A204.1 (cell line): ENCODE results near the gene CFAP210.
"Not testable (repeated sequence)": the region's sequence is repeated elsewhere in the genome, so short reads cannot be mapped to it uniquely, and the experiment has no call there.

Experiments used
- FAIRE-seq: peaks from 2 replicates; lab custom pipeline; 2012; peaks lifted over from hg19 to GRCh38; lab: Jason Lieb, UNC

The CFAP210 gene

GRCh38 chr2:169712791-169713227, 18.6 kb upstream of the CFAP210 start:
- no peak for FAIRE-seq

GRCh38 chr2:169711751-169712509, 17.7 kb upstream of the CFAP210 start:
- FAIRE-seq, result no peak

- no peak for FAIRE-seq
Measured at GRCh38 chr2:169709981-169710380, 15.8 kb upstream of the CFAP210 start.

- no peak for FAIRE-seq
Measured at GRCh38 chr2:169709331-169709730, 15.1 kb upstream of the CFAP210 start.

GRCh38 chr2:169707626-169708025, 13.4 kb upstream of the CFAP210 start:
- FAIRE-seq, result no peak

- no peak for FAIRE-seq
Measured at GRCh38 chr2:169705927-169706326, 11.7 kb upstream of the CFAP210 start.

DNA sequence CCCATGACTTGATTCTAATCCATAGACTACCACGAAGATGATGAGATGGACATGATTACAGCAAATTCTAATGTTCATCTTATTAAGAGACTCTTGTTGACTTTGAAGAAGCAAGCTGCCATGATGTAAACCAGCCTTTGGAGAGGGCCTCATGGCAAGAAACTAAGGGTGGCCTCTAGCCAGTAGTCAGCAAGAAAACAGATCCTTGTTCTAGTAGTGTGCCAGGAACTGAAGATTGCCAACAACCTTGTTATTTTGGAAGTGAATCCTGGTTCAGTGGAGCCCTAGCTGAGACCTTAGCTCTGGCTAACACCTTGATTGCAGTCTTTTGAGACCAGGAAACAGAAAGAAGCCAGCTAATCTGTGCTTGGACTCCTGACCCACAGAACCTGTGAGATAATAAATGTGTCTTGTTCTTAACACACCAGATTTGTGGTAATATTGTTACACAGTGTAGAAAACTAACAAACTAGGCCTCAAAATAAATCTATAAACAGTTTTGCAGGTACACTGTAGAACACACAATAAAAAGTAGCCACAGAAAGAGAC, 10.0 kb upstream of the CFAP210 start:
- FAIRE-seq, result no peak

DNA sequence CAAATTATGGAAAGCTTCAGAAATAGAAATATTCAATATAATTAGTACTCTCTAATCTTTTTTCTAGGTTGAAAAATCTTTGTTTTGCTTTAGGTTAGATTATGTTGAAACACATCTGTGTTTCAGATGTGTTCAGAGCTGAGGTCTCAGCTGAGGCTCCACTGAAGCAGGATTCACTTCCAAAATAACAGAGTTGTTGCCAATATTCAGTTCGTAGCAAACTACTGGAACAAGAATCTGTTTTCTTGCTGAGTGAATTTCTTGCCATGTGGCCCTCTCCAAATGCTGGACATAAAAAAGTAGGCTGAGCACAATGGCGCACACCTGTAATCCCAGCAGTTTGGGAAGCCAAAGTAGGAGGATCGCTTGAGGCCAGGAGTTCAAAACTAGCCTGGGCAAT, 8.8 kb upstream of the CFAP210 start:
- no peak for FAIRE-seq

GRCh38 chr2:169699173-169699572, 5.0 kb upstream of the CFAP210 start:
- not testable (repeated sequence) for FAIRE-seq

DNA sequence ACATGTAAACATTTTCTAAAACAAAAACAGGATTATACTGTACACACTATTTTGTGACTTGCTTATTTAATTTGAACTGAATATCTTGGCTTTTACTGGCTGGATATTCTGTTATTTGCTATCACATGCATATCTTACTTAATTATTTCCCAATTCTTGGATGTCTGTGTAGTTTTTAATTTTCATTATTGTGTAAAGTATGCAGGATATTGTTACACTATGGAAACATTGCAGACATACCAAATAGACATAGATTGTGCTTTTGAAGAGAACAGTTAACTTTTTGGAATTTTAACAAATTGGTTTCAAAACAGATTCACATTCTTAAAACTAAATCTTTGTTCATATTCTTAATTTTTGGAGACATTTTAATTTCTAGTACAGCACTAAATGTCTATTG, 2.2 kb upstream of the CFAP210 start:
- no peak for FAIRE-seq

- no peak for FAIRE-seq
Measured at GRCh38 chr2:169694894-169695260, 672 bp upstream of the CFAP210 start.

DNA sequence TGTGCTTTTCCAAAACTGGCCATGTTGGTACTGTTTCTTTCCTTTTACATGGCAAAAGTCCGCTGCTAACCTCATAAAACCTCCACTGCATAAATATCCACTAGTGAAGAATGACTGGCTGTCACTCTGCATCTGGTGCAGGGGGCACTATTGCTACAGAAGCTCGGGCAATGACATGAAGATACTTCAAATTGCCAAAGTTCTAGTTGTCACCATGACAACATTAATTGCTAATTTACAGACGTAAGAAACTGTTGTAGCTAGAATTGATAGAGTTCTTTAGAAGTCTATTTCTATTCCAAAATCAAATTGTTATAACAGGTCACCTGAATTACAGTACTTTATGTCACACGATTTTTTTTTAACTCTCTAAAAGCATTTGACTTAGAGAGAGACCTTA, 845 bp downstream of the CFAP210 start:
- no peak for FAIRE-seq

GRCh38 chr2:169692718-169693117, 1.5 kb downstream of the CFAP210 start:
- no peak for FAIRE-seq

DNA sequence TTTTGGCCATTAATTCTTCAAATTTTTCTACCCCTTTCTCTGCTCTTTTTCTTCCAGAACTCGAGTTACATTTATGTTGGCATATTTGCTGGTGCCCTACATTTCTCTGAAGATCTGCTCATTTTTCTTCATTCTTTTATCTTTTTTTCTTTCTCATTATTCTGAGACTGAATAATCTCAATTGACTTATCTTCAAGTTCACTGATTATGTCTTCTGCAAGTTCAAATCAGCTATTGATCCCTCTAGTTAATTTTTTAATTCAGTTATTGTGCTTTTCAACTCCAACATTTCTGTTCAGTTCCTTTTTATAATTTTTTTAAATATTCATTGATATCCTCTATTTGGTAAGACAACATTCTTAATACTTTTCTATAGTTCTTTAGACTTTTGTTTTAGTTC, 3.2 kb downstream of the CFAP210 start:
- no peak for FAIRE-seq

- not testable (repeated sequence) for FAIRE-seq
Measured at GRCh38 chr2:169687943-169688342, 6.3 kb downstream of the CFAP210 start.

GRCh38 chr2:169686825-169687224, 7.4 kb downstream of the CFAP210 start:
- not testable (repeated sequence) for FAIRE-seq

DNA sequence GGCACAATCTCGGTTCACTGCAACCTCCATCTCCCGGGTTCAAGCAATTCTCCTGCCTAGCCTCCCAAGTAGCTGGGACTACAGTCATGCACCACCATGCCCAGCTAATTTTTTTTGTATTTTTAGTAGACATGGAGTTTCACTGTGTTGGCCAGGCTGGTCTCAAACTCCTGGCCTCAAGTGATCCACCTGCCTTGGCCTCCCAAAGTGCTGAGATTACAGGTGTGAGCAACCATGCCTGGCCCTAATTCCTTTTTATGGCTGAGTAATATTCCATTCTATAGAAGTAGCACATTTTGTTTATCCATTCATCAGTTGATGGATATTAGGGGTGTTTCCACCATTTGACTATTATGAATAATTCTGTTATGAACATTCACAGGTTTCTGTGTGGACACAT, 9.5 kb downstream of the CFAP210 start:
- FAIRE-seq, result not testable (repeated sequence)

GRCh38 chr2:169684135-169684565, 10.1 kb downstream of the CFAP210 start:
- no peak for FAIRE-seq

GRCh38 chr2:169683425-169684134, 10.6 kb downstream of the CFAP210 start:
- FAIRE-seq, result no peak

- no peak for FAIRE-seq
Measured at GRCh38 chr2:169683054-169683424, 11.2 kb downstream of the CFAP210 start.

- FAIRE-seq, result no peak
Measured at GRCh38 chr2:169676850-169677249, 17.4 kb downstream of the CFAP210 start.

DNA sequence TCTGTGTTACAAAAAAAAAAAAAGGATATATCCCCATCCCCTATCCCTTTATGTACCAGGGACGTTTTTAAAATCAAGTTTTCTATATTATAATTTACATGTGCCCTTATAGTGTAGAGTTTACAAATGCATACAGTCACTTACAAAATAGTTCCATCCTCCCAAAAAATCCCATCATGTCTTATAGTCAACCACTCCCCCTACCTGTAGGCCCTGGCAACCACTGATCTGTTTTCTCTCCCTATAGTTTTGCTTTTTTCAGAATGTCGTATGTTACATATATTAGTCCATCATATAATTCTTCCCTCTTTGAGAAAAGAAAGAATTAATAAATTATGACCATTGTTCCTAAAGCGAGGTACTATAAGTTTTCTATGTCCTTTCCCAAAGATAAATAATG, 17.8 kb downstream of the CFAP210 start:
- FAIRE-seq, result no peak

- FAIRE-seq, result no peak
Measured at GRCh38 chr2:169673921-169674320, 20.3 kb downstream of the CFAP210 start.

DNA sequence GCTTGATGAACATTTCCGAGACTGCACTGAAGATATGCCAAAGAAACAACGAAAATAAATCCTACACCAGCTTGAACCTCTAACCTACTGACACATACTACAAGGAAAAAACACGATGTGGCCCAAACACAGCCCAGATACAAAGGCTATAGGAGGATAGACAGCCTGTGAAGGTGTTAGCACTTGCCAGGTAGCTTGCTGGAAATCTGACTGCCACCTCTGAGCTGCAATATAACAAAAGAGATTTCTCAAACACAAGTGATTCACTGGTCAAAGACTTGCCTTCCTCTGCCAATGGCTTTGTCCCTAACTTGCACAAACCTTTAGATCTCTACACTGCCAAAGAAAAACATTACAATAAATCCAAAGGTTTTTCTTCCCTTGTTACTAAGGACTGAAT, 21.1 kb downstream of the CFAP210 start:
- FAIRE-seq, result no peak
